GM19468 (cell line): Measurements from ENCODE around the gene ARHGAP4.

Experiments used
- ATAC-seq: cut with Tn5 transposase; IDR thresholded peaks from one replicate; pipeline ENCODE4 v1.9.1; 2021; ENCODE audit warnings: mild to moderate bottlenecking, moderate library complexity, moderate number of reproducible peaks; ENCODE audit not compliant: unreplicated experiment; ENCODE audit errors: extremely low read depth

The ARHGAP4 gene

GRCh38 chrX:153925739-153926551, at the start of gene ARHGAP4:
TSS of gene ARHGAP4 (minus strand) at chrX:153926264. CDS start at chrX:153926202, 62 bp downstream.
- no peak for ATAC-seq

GRCh38 chrX:153974726-153975286, 48.7 kb upstream of the ARHGAP4 start:
- ATAC-seq, result no peak

- no peak for ATAC-seq
These were observed 48.1 kb upstream of the ARHGAP4 start for GRCh38 chrX:153974003-153974725.

- no peak for ATAC-seq
These were observed 47.3 kb upstream of the ARHGAP4 start for GRCh38 chrX:153973127-153974002.

- ATAC-seq, result peak; percentile 60
These were observed 46.5 kb upstream of the ARHGAP4 start, which contains the start of gene TMEM187 for GRCh38 chrX:153972368-153973126. TSS of gene TMEM187 (plus strand) at chrX:153972754. CDS start at chrX:153982063, 9,309 bp downstream.

- ATAC-seq, result peak; percentile 18
These were observed 45.6 kb upstream of the ARHGAP4 start, which contains the start of gene HCFC1 for GRCh38 chrX:153971450-153972367. TSS of gene HCFC1 (minus strand) at chrX:153971818. CDS start at chrX:153970840, 978 bp downstream.

- peak; percentile 11 for ATAC-seq
These were observed 45.0 kb upstream of the ARHGAP4 start for GRCh38 chrX:153971124-153971449.

GRCh38 chrX:153970357-153971123, 44.5 kb upstream of the ARHGAP4 start:
- no peak for ATAC-seq

- ATAC-seq, result no peak
These were observed 43.9 kb upstream of the ARHGAP4 start for GRCh38 chrX:153969904-153970356.

- no peak for ATAC-seq
These were observed 43.2 kb upstream of the ARHGAP4 start for GRCh38 chrX:153969125-153969903.

GRCh38 chrX:153968754-153969124, 42.7 kb upstream of the ARHGAP4 start:
- no peak for ATAC-seq

- ATAC-seq, result no peak
These were observed 42.2 kb upstream of the ARHGAP4 start for GRCh38 chrX:153968255-153968654.

GRCh38 chrX:153967536-153968224, 41.6 kb upstream of the ARHGAP4 start:
- ATAC-seq, result no peak

- no peak for ATAC-seq
These were observed 40.9 kb upstream of the ARHGAP4 start for GRCh38 chrX:153966841-153967535.

GRCh38 chrX:153966283-153966688, 40.2 kb upstream of the ARHGAP4 start:
- ATAC-seq, result no peak

- no peak for ATAC-seq
These were observed 39.3 kb upstream of the ARHGAP4 start for GRCh38 chrX:153965406-153965805.
